ENCODE data around the gene NCKAP5.
A peak's percentile ranks its signal among the peaks of the same experiment; 100 is the strongest.

Gene NCKAP5

GRCh38 chr2:133317178-133317577 is 251.1 kb downstream of the NCKAP5 start:
- DNase-seq = no peak

DNA sequence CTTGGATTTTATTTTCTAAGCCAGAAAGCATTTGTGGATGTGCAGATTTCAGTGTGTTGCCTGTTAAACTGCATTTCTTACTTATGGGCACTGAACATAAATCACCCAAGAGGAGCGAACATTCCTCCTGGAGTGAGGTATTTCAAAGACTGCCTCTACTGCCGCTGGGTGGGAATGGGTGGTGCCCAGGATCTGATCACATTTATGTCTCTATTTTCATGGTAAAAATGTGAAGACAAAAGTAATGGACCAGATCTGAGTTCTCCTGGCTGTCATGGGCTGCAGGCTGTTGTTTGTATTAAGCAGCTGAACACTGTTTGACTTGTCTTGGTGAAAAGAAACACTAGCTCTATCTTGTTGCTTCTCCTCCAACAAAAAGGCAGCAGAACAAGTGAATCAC is 251.7 kb downstream of the NCKAP5 start:
- DNase-seq = no peak

DNA sequence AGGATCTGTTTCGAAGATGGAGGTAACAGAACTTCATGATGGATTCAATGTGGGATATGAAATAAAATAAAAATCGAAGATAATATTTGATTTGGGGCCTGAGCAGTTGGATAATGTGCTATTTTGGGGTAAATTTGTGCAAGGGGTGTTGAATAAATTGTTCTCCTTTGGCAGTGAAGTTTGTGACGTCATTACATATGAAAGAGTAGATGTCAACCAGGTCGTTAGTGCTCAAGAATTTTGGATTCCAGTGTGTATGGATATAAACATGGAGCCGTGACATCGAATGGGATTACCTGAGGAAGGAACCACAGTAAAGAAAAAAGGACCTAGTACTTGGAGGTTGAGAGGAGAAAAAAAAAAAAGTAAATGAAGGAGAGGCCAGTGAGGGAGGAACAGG is 253.0 kb downstream of the NCKAP5 start:
- no peak for DNase-seq

- DNase-seq = no peak
Measured at GRCh38 chr2:133314795-133315194, 253.5 kb downstream of the NCKAP5 start.

DNA sequence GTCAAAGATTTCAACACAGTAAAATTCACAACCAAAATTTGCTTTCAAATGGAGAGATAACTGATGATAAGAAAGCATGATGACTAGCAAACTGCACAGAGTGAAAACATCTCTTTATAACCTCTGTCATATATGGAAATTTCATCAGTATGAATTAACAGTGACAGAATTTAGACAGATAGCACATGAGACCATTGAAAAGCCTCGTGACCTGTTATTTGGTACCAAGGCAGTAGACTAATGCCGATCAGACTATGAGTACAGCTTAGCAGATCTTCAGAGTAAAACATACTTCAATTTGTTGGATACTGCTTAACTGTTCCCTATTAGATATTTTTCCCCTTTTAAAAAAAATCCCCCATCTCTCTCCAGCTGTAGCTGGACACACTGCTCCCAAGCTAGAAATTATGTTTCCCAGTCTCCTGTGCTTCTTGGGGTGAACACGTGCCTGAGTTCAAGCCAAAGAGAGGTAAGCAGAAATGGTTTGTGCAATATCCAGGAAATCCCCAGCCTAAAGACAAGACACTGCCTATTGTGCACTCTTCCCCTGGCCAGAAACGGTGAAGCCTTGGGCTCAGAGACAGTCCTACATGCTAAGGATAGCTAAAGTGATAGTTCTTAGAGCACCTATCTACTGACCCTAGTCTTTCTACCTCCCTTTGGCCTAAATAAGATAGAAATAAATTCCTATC is 256.1 kb downstream of the NCKAP5 start:
- no peak for DNase-seq

GRCh38 chr2:133306236-133306635 is 262.0 kb downstream of the NCKAP5 start:
- DNase-seq = no peak

GRCh38 chr2:133304344-133304743 is 263.9 kb downstream of the NCKAP5 start:
- no peak for DNase-seq

DNA sequence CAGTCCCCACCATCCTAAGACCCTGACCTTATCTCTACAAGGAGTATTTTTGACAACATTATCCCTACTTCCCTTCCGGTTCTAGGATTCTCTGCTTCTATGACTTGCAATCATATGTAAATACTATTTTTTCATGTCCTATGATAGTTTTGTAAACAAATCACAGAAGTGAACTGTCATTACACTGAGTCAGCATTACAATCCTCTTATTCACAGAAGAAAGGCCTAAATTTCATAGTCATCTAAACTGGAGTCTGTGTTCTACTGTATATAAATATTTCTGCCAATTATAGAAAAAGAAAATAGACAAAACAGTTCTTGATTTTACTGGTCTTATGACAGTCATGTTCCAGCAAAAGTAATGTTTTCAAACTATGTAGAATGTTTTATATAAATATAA is 265.1 kb downstream of the NCKAP5 start:
- DNase-seq = no peak

DNA sequence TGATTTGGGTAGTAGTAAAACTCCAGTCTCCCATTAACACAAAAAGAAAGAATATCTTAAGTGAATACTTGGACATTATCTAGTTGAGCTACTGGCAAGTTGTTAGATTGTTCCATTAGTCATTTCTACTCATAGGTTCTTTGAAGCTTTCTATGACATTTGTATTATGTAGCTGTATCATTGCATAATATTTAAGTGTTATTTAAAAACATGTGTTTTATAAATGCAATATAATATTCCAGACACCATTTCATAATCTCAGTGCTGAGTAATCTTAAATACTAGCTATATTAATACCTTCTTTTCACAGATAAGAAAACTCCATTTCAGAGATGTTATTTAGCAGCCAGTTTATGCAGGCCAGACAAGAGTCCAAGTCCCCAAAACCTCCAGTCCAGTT is 271.9 kb downstream of the NCKAP5 start:
- DNase-seq = no peak

GRCh38 chr2:133293544-133294353 is 274.5 kb downstream of the NCKAP5 start:
- no peak for DNase-seq

DNA sequence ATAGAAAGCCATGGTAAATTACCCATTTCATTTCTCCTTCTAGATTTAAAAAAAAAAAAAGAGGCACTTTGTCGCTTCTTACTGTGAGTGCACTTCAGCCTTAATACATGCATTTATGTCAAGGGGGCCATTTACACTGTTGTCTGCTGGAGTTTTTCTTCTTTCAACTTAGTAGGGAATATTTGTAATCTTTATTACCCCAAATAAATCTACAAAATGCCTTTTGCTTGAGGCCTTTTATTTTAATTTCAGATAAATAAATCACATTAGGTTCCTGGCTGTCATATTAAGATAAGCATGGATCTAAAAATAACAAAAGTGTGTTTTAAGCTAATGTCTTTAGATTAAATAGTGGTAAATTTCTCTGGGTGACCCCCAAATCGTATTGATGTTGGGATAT is 276.0 kb downstream of the NCKAP5 start:
- DNase-seq = no peak

- DNase-seq = no peak
Measured at GRCh38 chr2:133287709-133288108, 280.6 kb downstream of the NCKAP5 start.

DNA sequence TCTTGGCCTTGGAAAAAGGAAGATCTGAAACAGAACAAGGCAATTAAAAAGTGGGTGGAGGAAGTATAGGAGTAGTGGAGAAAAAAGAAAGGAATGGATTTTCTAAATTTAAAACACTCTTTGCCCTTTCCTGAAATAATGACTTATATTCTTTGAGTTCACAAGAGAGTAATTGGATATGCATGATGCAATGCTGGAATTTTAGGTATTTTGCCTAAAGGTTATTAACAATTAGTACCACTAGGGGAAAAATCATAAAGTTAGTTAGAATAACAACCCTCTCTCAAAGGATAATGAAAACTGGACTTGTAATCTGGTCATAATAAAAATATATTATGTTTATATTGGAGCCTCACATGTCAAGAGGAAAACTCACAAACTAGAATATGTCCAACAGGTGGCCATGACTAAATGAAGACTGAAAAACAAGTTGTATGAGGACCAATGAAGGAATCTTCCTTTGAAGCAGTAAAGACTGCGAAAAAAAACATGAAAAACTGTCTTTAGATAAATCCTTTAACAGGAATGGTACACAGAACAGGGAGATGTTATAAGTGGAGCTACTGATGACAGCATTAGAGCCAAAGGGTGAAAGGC is 281.8 kb downstream of the NCKAP5 start:
- no peak for DNase-seq

DNA sequence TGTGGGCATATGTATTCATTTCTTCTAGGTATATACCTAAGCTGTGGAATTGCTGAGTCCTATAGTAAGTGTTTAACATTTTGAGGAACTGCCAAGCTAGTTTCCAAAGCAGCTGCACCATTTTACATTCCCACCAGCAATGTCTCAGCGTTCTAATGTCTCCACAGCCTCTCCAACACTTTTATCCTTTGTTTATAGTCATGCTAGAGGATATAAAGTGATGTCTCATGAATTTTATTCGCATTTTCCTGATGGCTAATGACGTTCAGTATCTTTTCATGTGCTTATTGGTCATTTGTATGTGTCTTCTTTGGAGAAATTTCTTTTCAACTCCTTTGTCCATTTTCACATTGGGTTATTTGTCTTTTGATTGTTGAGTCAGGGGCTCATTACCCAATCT is 295.2 kb downstream of the NCKAP5 start:
- no peak for DNase-seq

- DNase-seq = no peak
Measured at GRCh38 chr2:133271105-133271504, 297.2 kb downstream of the NCKAP5 start.

DNA sequence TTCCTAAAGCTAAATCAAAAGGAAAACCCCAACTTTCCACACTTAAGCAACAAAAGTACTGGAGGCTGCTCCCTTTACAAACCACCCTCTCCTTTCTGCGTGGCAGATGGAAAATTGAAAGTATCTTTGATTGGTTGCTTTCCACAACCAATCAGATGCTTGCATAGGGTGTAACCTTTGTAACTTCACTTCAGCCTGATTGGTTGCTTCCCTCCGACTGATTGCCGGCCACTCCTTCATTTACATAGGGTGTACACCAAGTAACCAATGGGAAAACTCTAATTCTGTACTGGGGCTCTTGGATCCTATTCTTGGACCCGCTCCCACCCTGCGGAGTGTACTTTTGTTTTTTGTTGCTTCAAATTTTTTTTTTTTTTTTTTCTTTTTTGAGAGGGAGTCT is 297.7 kb downstream of the NCKAP5 start:
- DNase-seq = no peak

- DNase-seq = no peak
Measured at GRCh38 chr2:133266926-133267590, 301.2 kb downstream of the NCKAP5 start.

- no peak for DNase-seq
Measured at GRCh38 chr2:133266041-133266925, 302.0 kb downstream of the NCKAP5 start.

DNA sequence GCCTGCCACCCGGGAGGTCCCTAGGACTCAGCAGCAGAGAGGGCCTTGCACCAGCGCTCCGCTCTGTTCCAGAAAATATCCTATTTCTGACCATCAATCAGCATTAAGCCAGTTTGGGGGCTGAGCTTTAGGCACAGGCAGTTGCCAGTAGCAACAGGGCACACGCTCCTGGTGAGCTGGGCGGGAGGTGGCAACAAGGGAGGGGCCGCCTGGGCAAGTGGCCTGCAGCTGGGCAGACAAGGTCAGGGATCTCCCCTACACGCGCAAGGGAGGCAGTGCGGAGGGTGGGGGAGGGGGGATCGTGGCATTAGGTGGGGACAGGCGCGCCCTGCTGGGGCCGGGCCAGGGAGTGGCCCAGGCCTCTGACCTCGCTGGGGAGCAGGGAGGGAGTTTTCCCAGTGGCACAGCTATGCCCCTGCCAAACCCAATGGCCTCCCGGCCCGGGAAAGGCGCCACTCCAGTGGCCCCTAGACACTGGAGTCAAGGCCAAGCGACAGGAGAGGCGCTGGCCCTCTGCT is 302.8 kb downstream of the NCKAP5 start:
- no peak for DNase-seq

DNA sequence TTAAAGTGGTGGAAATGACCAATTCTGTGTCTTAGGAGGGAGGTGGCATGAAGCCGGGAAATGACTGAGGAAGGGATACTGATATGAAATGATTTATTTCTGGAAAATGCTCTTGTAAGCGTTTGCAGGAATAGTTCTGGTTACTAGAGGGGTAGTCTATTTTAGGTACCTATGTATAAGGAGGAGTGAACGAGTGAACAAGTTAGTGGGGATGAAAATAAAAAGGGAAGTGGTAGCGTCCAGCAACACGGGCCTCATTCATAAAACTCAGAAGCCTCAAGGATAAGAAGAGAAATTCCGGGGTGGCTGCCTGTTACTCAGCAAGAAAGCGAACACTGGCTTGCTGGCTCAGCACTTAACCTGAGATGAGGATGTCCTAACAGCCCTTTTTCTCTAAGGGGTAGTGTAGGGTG is 303.3 kb downstream of the NCKAP5 start:
- peak in 1 of 2 donors; percentile 9 for DNase-seq

- peak in 1 of 2 donors; percentile 12 for DNase-seq
Measured at GRCh38 chr2:133262893-133263292, 305.4 kb downstream of the NCKAP5 start.

- peak in 1 of 2 donors; percentile 50 for DNase-seq
Measured at GRCh38 chr2:133255360-133255759, 312.9 kb downstream of the NCKAP5 start.

All from hippocampal formation (tissue), 2 donors.